SU-DHL-6 (cell line): ENCODE data around the gene MXD4.

Source experiments
- EZH2phosphoT487 ChIP-seq: fragments of 200-600 bp; sonication (generic), shearing (Covaris generic); conservative IDR thresholded peaks from 2 replicates; pipeline ENCODE4 v1.6.1; 2018; ENCODE audit warnings: mild to moderate bottlenecking, antibody characterized with exemption, low read length, moderate library complexity, mixed read lengths
- TF ChIP-seq, protein P1 (sequence below): fragments of 200-600 bp; sonication (generic); IDR thresholded peaks from one replicate; pipeline ENCODE4 v1.5.1; 2017; ENCODE audit warnings: antibody characterized with exemption, mild to moderate bottlenecking, low read length, moderate library complexity; ENCODE audit not compliant: insufficient read depth, poor library complexity, severe bottlenecking

DNA sequence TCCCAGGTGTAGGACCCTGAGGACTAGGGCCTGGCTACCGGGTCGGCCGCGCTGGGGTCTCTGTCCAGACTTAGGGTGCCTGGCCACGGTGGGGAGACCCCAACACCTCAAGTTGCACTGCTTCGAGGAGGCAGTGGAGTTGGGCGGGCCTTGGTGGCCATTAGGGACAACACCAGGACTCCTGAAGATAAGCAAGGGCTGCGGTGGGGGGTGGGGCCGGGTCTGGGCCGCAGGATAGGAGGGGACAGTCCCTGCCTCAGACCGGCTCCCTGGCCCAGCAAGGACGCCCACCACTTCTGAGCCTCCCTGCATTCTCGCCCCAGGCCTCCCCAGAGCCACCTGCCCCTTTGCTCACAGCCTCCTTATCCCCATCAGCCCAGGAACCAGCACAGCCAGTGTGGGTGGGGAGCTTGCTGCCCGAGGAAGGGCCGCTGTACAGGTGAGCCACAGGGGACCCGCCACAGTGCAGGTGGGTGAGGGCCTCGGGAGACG, 5.5 kb upstream of the MXD4 start:
- TF ChIP-seq EZH2phosphoT487: no peak
- TF ChIP-seq, protein P1, sequence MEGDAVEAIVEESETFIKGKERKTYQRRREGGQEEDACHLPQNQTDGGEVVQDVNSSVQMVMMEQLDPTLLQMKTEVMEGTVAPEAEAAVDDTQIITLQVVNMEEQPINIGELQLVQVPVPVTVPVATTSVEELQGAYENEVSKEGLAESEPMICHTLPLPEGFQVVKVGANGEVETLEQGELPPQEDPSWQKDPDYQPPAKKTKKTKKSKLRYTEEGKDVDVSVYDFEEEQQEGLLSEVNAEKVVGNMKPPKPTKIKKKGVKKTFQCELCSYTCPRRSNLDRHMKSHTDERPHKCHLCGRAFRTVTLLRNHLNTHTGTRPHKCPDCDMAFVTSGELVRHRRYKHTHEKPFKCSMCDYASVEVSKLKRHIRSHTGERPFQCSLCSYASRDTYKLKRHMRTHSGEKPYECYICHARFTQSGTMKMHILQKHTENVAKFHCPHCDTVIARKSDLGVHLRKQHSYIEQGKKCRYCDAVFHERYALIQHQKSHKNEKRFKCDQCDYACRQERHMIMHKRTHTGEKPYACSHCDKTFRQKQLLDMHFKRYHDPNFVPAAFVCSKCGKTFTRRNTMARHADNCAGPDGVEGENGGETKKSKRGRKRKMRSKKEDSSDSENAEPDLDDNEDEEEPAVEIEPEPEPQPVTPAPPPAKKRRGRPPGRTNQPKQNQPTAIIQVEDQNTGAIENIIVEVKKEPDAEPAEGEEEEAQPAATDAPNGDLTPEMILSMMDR: no peak
